K562 (cell line): ENCODE data around the gene TNFAIP1. TPM values are rescaled to one million over a fixed set of nuclear protein-coding genes. Genes with fewer than 3 reads are reported as not detected.
A peak's percentile ranks its signal among the peaks of the same experiment; 100 is the strongest.

Experiments
- ATF1 ChIP-seq, 2 experiments: fragments of 450-650 bp in 1 of 2; IDR thresholded peaks; 2 replicates each; pipeline ENCODE4 v1.6.1; 2016; ENCODE audit warnings: missing compliant biosample characterization in 1 of 2, missing genetic modification characterization in 1 of 2
- CCAR2 ChIP-seq: fragments of 200-400 bp; formaldehyde crosslinking; IDR thresholded peaks from 2 replicates; pipeline ENCODE4 v1.6.1; 2017; ENCODE audit warnings: mild to moderate bottlenecking, low read depth, low read length
- CCNT2 ChIP-seq: IDR thresholded peaks from 2 replicates; pipeline ENCODE4 v1.6.1; 2011; ENCODE audit warnings: borderline replicate concordance, low read depth, mild to moderate bottlenecking, moderate library complexity, mixed read lengths, low read length; ENCODE audit not compliant: insufficient read length; ENCODE audit errors: extremely low read depth
- FOXA1 ChIP-seq: fragments of 450-650 bp; IDR thresholded peaks from 2 replicates; pipeline ENCODE4 v1.6.1; 2016; ENCODE audit warnings: mild to moderate bottlenecking, borderline replicate concordance
- HEY1 ChIP-seq: fragments of 250-450 bp; sonication (Bioruptor Pico); IDR thresholded peaks from 2 replicates; pipeline ENCODE4 v1.5.0; 2020; ENCODE audit warnings: mild to moderate bottlenecking, moderate library complexity, borderline replicate concordance
- HNRNPL ChIP-seq: fragments of 200-400 bp; formaldehyde crosslinking; IDR thresholded peaks from 2 replicates; pipeline ENCODE4 v1.6.1; 2017; ENCODE audit warnings: low read depth, mild to moderate bottlenecking, low read length
- KLF10 ChIP-seq: fragments of 250-450 bp; sonication (Bioruptor Pico); IDR thresholded peaks from 2 replicates; pipeline ENCODE4 v1.6.1; 2021; ENCODE audit warnings: matching md5 sums
- MTA1 ChIP-seq: fragments of 450-650 bp; IDR thresholded peaks from 2 replicates; pipeline ENCODE4 v1.6.1; 2017; ENCODE audit warnings: borderline replicate concordance
- POLR2G ChIP-seq: fragments of 200-400 bp; formaldehyde crosslinking; IDR thresholded peaks from 2 replicates; pipeline ENCODE4 v1.6.1; 2017; ENCODE audit warnings: low read depth, mild to moderate bottlenecking, antibody characterized with exemption, low read length, moderate library complexity
- PTBP1 ChIP-seq: fragments of 200-400 bp; formaldehyde crosslinking; IDR thresholded peaks from 2 replicates; pipeline ENCODE4 v1.6.1; 2017; ENCODE audit warnings: low read depth, low read length
- RAD21 ChIP-seq, 2 experiments: fragments of 250-450 bp in 1 of 2; fragments of 450-650 bp in 1 of 2; sonication (Bioruptor Pico) in 1 of 2; formaldehyde crosslinking in 1 of 2; IDR thresholded peaks in 1 of 2; conservative IDR thresholded peaks in 1 of 2; 2 replicates each; pipeline versions ENCODE4 v1.4.0 to v1.8.0; 2020 to 2022; ENCODE audit warnings: mild to moderate bottlenecking in 2 of 2, moderate library complexity in 1 of 2
- SMAD3 ChIP-seq: fragments of 450-650 bp; formaldehyde crosslinking; conservative IDR thresholded peaks from 2 replicates; pipeline ENCODE4 v1.4.0; 2020; ENCODE audit warnings: mild to moderate bottlenecking
- SRSF9 ChIP-seq: fragments of 200-400 bp; formaldehyde crosslinking; IDR thresholded peaks from 2 replicates; pipeline ENCODE4 v1.6.1; 2017; ENCODE audit warnings: low read depth, low read length, borderline replicate concordance
- TSC22D4 ChIP-seq: fragments of 450-650 bp; IDR thresholded peaks from 2 replicates; pipeline ENCODE4 v1.6.1; 2016; ENCODE audit warnings: missing genetic modification characterization, missing biosample characterization, control low read depth
- ZNF282 ChIP-seq: sonication (generic); formaldehyde crosslinking; IDR thresholded peaks from 2 replicates; pipeline ENCODE4 v1.8.1; 2023; ENCODE audit warnings: missing genetic modification reagents
- ZNF696 ChIP-seq: fragments of 250-450 bp; sonication (Bioruptor Pico); conservative IDR thresholded peaks from 2 replicates; pipeline ENCODE4 v1.4.0; 2020; ENCODE audit warnings: mild to moderate bottlenecking, moderate library complexity
- polyA plus RNA-seq, 8 experiments: library from polyadenylated mRNA; depleted of rRNA in 4 of 8; stranded (reverse) in 5 of 8; unstranded in 3 of 8; fragments of >200 nt; fragmentation: Nextera tagmentation in 2 of 8; fragmentation: Illumina TruSeq in 1 of 8; extraction: Ambion mirVana in 2 of 8; extraction: Trizol in 1 of 8; gene quantifications; 2 replicates each; pipeline versions ENCODE4 v1.2.1 to v1.2.3, GENCODE V29; 2011 to 2014; ENCODE audit warnings: inconsistent platforms in 1 of 8, missing spikeins in 1 of 8
- total RNA-seq, 7 experiments: library from RNA; depleted of rRNA in 6 of 7; stranded (reverse); fragments of >200 nt in 6 of 7; fragmentation: Illumina TruSeq in 2 of 7; extraction: Trizol in 2 of 7; gene quantifications; 2 replicates each; pipeline versions ENCODE4 v1.2.1 to v1.2.3, GENCODE V29; 2011 to 2021; ENCODE audit warnings: low replicate concordance in 1 of 7
- TF ChIP-seq, protein P1 (sequence below): fragments of 200-800 bp; sonication (Bioruptor generic); IDR thresholded peaks from 2 replicates; pipeline ENCODE4 v1.6.1; 2017; ENCODE audit warnings: missing genetic modification characterization, missing compliant biosample characterization
- TF ChIP-seq, protein P2 (sequence below): sonication (generic); formaldehyde crosslinking; IDR thresholded peaks from 2 replicates; pipeline ENCODE4 v1.5.0; 2020; ENCODE audit warnings: missing genetic modification reagents
- TF ChIP-seq, protein P3 (sequence below): fragments of 250-450 bp; sonication (Bioruptor Pico); IDR thresholded peaks from 2 replicates; pipeline ENCODE4 v1.9.0; 2021; ENCODE audit warnings: mild to moderate bottlenecking
- TF ChIP-seq, protein P4 (sequence below): sonication (generic); IDR thresholded peaks from 2 replicates; pipeline ENCODE4 v1.6.1; 2016
- TF ChIP-seq, protein P5 (sequence below): sonication (generic); formaldehyde crosslinking; IDR thresholded peaks from 2 replicates; pipeline ENCODE4 v1.8.1; 2022; ENCODE audit warnings: missing genetic modification reagents
- TF ChIP-seq, protein P6 (sequence below): fragments of 450-650 bp; conservative IDR thresholded peaks from 2 replicates; pipeline ENCODE4 v1.6.1; 2016; ENCODE audit warnings: missing genetic modification characterization, low read depth, mild to moderate bottlenecking, missing compliant biosample characterization, moderate library complexity

TNFAIP1 gene
- total and polyA plus RNA-seq, 9 of the 15 experiments (the other 6 are each of a cell fraction or from before 2014, with no cell fraction given), result 2.1 to 20.1 (median 8.2) TPM

DNA sequence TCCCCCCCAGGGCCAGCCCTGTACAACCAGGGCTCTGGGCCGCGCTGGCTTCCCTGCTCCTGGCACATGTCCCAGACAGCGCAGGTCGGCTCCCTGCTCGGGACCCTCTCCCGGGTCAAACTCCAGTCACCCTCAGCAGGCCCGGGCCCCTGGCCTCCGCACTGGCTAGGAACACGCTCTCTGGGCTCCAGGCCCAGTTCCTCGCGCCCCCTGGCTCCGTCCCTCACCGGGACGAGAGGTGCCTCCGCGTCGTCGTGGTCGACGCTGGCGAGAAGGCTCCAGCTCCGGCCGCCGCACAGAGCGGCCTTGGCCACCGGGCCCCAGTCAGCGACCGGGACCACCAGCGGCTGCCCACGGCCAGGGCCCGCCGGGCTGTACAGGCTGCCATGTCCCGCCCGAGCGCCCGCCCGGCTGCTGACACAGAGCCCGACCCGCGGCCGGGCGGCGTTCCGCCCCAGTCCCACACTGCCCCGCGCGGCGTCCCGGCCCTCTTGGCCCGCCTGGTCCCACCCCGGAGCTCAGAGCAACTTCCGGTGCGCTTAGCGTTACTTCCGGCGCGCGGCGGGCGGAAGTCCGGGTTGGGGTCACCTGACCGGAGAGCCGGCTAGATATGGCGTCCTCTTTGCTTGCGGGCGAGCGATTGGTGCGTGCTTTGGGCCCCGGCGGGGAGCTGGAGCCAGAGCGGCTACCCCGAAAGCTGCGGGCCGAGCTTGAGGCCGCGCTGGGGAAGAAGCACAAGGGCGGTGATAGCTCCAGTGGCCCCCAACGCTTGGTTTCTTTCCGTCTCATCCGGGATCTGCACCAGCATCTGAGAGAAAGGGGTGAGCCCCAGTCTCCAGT, 21.7 kb downstream of the TNFAIP1 start, which contains the start of gene POLDIP2 (continued):
- TF ChIP-seq, protein P1, sequence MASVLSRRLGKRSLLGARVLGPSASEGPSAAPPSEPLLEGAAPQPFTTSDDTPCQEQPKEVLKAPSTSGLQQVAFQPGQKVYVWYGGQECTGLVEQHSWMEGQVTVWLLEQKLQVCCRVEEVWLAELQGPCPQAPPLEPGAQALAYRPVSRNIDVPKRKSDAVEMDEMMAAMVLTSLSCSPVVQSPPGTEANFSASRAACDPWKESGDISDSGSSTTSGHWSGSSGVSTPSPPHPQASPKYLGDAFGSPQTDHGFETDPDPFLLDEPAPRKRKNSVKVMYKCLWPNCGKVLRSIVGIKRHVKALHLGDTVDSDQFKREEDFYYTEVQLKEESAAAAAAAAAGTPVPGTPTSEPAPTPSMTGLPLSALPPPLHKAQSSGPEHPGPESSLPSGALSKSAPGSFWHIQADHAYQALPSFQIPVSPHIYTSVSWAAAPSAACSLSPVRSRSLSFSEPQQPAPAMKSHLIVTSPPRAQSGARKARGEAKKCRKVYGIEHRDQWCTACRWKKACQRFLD (CRISPR knock-in tag), result no peak
- TF ChIP-seq FOXA1 (no peak), SRSF9 (no peak), HEY1 (CRISPR knock-in tag) (no peak), CCNT2 (peak; percentile 85), CCAR2 (no peak), ZNF282 (no peak), KLF10 (CRISPR knock-in tag) (no peak), SMAD3 (CRISPR knock-in tag) (no peak), TSC22D4 (tag) (no peak), PTBP1 (0 out of 2 replicates have a peak, but pooled peaks have one; percentile 30), HNRNPL (peak; percentile 55; the same call in 1 of the 2 replicates), ZNF696 (CRISPR knock-in tag) (no peak), RAD21 (CRISPR knock-in tag; conservative IDR thresholded peaks at IDR 0.05 in 1 of 2, IDR thresholded peaks at IDR 0.05 in 1 of 2) (no peak), POLR2G (peak; percentile 99), MTA1 (peak; percentile 94), ATF1 (CRISPR knock-in tag; IDR thresholded peaks at IDR 0.05) (no peak), ATF1 (tag; IDR thresholded peaks at IDR 0.05) (peak; percentile 90)
- TF ChIP-seq, protein P2, sequence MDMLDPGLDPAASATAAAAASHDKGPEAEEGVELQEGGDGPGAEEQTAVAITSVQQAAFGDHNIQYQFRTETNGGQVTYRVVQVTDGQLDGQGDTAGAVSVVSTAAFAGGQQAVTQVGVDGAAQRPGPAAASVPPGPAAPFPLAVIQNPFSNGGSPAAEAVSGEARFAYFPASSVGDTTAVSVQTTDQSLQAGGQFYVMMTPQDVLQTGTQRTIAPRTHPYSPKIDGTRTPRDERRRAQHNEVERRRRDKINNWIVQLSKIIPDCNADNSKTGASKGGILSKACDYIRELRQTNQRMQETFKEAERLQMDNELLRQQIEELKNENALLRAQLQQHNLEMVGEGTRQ (CRISPR knock-in tag), result peak; percentile 98
- TF ChIP-seq, protein P3, sequence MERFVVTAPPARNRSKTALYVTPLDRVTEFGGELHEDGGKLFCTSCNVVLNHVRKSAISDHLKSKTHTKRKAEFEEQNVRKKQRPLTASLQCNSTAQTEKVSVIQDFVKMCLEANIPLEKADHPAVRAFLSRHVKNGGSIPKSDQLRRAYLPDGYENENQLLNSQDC (CRISPR knock-in tag), result no peak
- TF ChIP-seq, protein P4, sequence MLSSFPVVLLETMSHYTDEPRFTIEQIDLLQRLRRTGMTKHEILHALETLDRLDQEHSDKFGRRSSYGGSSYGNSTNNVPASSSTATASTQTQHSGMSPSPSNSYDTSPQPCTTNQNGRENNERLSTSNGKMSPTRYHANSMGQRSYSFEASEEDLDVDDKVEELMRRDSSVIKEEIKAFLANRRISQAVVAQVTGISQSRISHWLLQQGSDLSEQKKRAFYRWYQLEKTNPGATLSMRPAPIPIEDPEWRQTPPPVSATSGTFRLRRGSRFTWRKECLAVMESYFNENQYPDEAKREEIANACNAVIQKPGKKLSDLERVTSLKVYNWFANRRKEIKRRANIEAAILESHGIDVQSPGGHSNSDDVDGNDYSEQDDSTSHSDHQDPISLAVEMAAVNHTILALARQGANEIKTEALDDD, result no peak
- TF ChIP-seq, protein P5, sequence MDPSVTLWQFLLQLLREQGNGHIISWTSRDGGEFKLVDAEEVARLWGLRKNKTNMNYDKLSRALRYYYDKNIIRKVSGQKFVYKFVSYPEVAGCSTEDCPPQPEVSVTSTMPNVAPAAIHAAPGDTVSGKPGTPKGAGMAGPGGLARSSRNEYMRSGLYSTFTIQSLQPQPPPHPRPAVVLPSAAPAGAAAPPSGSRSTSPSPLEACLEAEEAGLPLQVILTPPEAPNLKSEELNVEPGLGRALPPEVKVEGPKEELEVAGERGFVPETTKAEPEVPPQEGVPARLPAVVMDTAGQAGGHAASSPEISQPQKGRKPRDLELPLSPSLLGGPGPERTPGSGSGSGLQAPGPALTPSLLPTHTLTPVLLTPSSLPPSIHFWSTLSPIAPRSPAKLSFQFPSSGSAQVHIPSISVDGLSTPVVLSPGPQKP, result no peak
- TF ChIP-seq, protein P6, sequence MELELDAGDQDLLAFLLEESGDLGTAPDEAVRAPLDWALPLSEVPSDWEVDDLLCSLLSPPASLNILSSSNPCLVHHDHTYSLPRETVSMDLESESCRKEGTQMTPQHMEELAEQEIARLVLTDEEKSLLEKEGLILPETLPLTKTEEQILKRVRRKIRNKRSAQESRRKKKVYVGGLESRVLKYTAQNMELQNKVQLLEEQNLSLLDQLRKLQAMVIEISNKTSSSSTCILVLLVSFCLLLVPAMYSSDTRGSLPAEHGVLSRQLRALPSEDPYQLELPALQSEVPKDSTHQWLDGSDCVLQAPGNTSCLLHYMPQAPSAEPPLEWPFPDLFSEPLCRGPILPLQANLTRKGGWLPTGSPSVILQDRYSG, result peak; percentile 37; the same call in 1 of the 2 replicates
